Fibroblast of skin of back (primary cell): ENCODE data around the gene CSTB.

ENCODE experiments used
- DNase-seq: peaks from one replicate; pipeline ENCODE4 v3.0.0-alpha.2; 2013

CSTB gene

DNA sequence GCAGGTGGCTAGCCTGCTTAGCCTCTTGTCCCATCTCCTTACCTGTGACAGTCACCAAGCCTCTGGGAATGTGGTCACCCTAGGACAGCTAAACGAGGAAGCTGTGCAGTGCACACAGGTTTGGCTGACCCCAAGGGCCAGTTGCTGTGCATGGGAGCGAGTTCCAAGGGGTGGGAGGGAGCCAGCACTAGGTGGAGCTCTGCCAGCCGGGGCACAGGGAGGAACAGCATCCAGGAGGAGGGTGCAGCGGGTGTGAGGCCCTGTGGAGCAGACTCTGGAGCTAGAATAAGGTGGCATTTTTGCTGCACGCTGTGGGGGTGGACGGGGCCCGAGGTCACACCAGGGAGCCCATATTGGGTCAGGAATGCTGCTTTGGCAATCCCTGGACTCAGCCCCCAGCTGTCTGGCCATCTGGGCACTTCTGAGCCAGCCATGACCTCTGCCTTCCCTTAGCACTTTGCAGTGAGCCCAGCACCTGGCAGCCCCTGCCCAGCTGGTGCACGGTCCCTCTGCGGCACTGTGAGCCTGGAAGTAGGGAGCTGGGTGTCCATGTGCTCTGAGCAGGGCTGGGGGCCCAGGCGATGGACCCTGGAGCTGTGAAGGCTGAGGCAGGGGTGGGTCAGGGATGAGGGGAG is 48.5 kb downstream of the CSTB start:
- no peak for DNase-seq

DNA sequence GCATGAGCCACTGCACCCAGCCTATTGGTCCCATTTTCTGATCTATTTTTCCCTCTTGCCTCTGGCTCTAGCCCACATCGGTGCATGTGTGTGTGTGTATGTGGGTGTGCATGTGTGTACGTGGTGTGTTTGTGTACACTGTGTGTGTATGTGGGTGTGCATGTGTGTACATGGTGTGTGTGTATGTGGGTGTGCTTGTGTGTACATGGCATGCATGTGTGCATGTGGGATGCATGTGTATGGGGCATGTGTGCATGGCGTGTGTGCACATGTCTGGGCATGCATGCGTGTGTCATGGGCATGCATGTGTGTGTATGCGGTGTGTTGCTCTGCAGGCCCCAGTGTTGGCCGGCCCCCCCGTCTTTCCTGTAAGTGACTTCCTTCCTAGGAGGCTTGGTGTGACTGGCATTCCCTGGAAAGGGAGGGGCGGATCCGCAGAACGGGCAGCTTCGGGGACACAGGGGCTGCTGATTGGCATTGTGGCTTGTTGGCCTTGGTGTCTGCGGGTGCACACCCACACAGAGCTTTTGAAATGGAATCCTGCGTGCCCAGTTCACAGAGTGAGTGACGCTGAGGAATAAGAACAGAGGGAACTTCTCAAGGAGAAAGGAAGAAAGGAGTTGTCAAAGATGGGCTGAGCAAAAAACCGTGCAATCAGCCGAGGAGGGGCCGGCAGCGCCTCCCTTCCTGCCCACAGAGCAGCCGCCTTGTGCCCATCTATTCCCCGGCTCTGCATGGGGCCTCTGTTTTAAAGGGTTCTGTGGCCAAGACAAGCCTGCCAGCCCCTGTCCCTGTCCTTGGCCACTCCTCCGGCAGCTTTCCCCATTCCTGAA is 49.2 kb downstream of the CSTB start:
- DNase-seq: no peak
